Measurements from ENCODE around the gene FADS3.

Gene FADS3

GRCh38 chr11:61893981-61894380, 2.6 kb upstream of the FADS3 start:
- in situ Hi-C loops (cut with MboI; ENCODE audit: low pct_unique_long_range_greater_than_20kb, low sequenced_read_pairs, unreplicated experiment): no loop called here
- TF ChIP-seq, protein P1, sequence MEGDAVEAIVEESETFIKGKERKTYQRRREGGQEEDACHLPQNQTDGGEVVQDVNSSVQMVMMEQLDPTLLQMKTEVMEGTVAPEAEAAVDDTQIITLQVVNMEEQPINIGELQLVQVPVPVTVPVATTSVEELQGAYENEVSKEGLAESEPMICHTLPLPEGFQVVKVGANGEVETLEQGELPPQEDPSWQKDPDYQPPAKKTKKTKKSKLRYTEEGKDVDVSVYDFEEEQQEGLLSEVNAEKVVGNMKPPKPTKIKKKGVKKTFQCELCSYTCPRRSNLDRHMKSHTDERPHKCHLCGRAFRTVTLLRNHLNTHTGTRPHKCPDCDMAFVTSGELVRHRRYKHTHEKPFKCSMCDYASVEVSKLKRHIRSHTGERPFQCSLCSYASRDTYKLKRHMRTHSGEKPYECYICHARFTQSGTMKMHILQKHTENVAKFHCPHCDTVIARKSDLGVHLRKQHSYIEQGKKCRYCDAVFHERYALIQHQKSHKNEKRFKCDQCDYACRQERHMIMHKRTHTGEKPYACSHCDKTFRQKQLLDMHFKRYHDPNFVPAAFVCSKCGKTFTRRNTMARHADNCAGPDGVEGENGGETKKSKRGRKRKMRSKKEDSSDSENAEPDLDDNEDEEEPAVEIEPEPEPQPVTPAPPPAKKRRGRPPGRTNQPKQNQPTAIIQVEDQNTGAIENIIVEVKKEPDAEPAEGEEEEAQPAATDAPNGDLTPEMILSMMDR (IDR thresholded peaks at IDR 0.05; ENCODE audit: extremely low read depth, insufficient read depth, missing control alignments): no peak
- DNase-seq (ENCODE audit: low spot score): no peak

DNA sequence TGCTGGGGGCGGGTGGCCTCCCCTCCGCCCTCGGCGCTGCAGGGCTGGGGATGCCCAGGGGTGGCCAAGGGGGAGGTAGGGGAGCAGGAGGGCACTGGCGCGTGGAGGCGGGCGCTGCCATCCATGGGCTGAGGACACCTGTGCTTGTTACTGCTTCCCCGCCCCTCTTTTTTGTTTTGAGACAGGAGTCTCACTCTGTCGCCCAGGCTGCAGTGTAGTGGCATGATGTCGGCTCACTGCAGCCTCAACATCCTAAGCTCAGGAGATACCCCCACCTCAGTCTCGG, 683 bp upstream of the FADS3 start:
- in situ Hi-C loops (cut with MboI; ENCODE audit: low pct_unique_long_range_greater_than_20kb, low sequenced_read_pairs, unreplicated experiment): no loop called here
- DNase-seq (ENCODE audit: low spot score): no peak

GRCh38 chr11:61890529-61891330, 615 bp downstream of the FADS3 start:
- no peak for DNase-seq (ENCODE audit: low spot score)
- in situ Hi-C loops (cut with MboI; ENCODE audit: low pct_unique_long_range_greater_than_20kb, low sequenced_read_pairs, unreplicated experiment): no loop called here
- TF ChIP-seq, protein P1 (IDR thresholded peaks at IDR 0.05; ENCODE audit: extremely low read depth, insufficient read depth, missing control alignments): peak; percentile 7

More for the DNA sequence above, 683 bp upstream of the FADS3 start:
- TF ChIP-seq, protein P1 (IDR thresholded peaks at IDR 0.05; ENCODE audit: extremely low read depth, insufficient read depth, missing control alignments): peak; percentile 2

GRCh38 chr11:61889831-61890230, 1.5 kb downstream of the FADS3 start:
- DNase-seq (ENCODE audit: low spot score): no peak
- TF ChIP-seq, protein P1 (IDR thresholded peaks at IDR 0.05; ENCODE audit: extremely low read depth, insufficient read depth, missing control alignments): no peak
- in situ Hi-C loops (cut with MboI; ENCODE audit: low pct_unique_long_range_greater_than_20kb, low sequenced_read_pairs, unreplicated experiment): loop anchor here (10.0 kb wide), 1 partner anchor 185 kb away; no protein-coding TSS in a partner anchor

DNA sequence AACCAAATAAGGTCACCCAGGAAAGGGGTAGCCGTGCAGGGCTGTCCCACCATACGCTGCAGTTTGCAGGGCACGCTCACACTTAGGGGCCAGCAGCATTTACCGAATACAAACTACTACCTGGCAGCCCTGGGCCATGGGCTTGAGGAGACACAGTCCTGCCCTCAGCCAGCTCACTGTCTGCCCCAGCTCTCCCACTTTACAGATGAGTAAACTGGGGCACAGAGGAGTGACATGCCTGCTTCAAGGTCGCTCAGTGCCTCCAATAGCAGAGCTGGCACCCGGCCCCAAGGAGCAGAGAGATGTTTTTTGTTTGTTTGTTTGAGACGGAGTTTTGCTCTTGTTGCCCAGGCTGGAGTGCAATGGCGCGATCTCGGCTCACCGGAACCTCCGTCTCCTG, 2.8 kb downstream of the FADS3 start:
- TF ChIP-seq, protein P1 (IDR thresholded peaks at IDR 0.05; ENCODE audit: extremely low read depth, insufficient read depth, missing control alignments): no peak
- in situ Hi-C loops (cut with MboI; ENCODE audit: low pct_unique_long_range_greater_than_20kb, low sequenced_read_pairs, unreplicated experiment): loop anchor here (10.0 kb wide), 1 partner anchor 186 kb away; no protein-coding TSS in a partner anchor
- no peak for DNase-seq (ENCODE audit: low spot score)

DNA sequence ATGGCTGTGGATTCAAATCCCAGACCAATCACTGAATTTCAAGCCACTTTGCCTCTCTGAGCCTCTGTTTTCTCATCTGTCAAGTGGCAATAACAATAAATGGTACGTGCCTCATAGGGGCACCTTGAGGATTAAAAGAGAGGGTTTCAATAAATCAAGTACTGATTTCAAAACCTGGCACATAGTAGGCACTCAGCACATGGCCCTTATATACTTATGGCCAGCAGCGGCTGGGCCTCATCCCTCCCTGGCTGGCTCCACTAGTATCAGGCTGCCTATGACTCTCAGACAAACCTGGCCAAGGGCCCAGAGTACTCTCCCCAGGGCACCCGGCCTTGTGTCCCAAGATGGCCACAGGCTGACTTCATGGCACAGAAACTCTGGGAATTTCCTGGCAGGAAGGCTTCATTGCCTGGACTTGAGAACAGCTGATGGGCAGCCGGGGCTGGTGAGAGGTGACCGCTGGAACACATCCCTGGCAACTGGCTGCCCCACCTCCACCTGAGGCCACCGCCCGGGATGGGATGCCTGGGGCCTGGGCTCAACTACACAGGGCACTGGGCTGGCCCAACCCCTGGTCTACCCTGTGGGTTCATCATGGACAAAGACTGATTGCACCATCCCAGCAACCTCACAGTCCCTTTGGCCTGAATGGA, 3.4 kb downstream of the FADS3 start:
- TF ChIP-seq, protein P1 (IDR thresholded peaks at IDR 0.05; ENCODE audit: extremely low read depth, insufficient read depth, missing control alignments): no peak
- no peak for DNase-seq (ENCODE audit: low spot score)
- in situ Hi-C loops (cut with MboI; ENCODE audit: low pct_unique_long_range_greater_than_20kb, low sequenced_read_pairs, unreplicated experiment): loop anchor here (10.0 kb wide), 1 partner anchor 187 kb away; no protein-coding TSS in a partner anchor

Data from GM13977 (cell line).